ENCODE data around the gene TRPV2.

Gene TRPV2, protein sequence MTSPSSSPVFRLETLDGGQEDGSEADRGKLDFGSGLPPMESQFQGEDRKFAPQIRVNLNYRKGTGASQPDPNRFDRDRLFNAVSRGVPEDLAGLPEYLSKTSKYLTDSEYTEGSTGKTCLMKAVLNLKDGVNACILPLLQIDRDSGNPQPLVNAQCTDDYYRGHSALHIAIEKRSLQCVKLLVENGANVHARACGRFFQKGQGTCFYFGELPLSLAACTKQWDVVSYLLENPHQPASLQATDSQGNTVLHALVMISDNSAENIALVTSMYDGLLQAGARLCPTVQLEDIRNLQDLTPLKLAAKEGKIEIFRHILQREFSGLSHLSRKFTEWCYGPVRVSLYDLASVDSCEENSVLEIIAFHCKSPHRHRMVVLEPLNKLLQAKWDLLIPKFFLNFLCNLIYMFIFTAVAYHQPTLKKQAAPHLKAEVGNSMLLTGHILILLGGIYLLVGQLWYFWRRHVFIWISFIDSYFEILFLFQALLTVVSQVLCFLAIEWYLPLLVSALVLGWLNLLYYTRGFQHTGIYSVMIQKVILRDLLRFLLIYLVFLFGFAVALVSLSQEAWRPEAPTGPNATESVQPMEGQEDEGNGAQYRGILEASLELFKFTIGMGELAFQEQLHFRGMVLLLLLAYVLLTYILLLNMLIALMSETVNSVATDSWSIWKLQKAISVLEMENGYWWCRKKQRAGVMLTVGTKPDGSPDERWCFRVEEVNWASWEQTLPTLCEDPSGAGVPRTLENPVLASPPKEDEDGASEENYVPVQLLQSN

DNA sequence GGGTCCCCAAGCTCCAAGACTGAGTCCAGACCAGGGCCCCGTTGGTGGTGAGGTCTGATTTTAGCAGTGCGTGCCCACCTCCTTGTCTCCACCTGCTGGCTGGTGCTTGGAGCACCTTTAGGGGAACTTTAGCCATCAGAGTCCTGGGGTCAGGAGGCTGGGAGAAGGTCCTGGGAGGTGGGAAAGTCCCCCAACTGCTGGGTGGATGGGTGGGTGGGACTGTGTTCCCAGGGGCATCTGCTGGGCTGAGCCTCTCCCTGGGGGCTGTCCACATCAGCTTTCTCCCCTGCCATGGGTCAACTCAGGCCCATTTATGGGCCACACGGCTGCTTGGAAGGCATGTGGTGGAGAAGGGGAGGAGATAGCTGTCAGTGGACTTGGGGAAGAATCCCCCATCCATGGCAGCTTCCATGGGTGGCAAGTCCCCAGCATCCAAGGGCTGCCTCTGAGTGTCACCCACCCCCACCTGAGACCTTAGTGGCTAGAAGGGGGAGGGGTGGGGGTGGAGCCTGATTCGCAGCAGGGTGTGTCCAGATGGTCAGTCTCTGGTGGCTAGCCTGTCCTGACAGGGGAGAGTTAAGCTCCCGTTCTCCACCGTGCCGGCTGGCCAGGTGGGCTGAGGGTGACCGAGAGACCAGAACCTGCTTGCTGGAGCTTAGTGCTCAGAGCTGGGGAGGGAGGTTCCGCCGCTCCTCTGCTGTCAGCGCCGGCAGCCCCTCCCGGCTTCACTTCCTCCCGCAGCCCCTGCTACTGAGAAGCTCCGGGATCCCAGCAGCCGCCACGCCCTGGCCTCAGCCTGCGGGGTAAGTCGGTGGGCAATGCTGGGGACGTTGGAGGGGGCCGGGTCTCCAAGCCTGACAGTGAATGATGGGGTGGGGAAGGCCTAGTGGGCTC lies at the start of gene TRPV2:
Gene TRPV2, plus strand, starts transcription at position 541 of the 894 bp plus-strand sequence. CDS start 2,098 bp downstream, outside the sequence.
- no peak for DNase-seq (ENCODE audit: low read depth)
- TF ChIP-seq, protein P1, sequence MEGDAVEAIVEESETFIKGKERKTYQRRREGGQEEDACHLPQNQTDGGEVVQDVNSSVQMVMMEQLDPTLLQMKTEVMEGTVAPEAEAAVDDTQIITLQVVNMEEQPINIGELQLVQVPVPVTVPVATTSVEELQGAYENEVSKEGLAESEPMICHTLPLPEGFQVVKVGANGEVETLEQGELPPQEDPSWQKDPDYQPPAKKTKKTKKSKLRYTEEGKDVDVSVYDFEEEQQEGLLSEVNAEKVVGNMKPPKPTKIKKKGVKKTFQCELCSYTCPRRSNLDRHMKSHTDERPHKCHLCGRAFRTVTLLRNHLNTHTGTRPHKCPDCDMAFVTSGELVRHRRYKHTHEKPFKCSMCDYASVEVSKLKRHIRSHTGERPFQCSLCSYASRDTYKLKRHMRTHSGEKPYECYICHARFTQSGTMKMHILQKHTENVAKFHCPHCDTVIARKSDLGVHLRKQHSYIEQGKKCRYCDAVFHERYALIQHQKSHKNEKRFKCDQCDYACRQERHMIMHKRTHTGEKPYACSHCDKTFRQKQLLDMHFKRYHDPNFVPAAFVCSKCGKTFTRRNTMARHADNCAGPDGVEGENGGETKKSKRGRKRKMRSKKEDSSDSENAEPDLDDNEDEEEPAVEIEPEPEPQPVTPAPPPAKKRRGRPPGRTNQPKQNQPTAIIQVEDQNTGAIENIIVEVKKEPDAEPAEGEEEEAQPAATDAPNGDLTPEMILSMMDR (conservative IDR thresholded peaks at IDR 0.05; ENCODE audit: low read depth, low read length): peak; percentile 48
- H3K4me3 ChIP-seq (ENCODE audit: low read length): peak within 1 kb of the TSS; percentile 47

DNA sequence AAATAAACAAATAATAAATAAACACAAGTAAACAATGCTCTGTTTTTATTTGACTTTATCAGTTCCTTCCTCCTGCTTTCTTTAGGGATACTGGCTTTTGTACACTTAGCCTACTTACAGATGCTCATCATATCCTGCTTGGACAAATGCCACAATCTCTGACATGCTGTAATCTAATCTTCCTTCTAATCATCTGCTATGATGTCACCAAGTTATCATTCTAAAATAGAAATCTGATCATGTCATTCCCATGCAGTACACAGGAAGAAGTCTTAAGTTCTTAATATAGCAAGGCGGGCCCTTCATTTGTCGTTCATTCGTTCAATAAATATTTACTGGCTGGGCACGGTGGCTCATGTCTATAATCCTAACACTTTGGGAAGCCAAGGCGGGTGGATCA lies 43.6 kb upstream of the TRPV2 start:
- DNase-seq (ENCODE audit: low read depth): no peak
- no peak overlapping the region for H3K4me3 ChIP-seq (ENCODE audit: low read length)
- TF ChIP-seq, protein P1 (conservative IDR thresholded peaks at IDR 0.05; ENCODE audit: low read depth, low read length): no peak

DNA sequence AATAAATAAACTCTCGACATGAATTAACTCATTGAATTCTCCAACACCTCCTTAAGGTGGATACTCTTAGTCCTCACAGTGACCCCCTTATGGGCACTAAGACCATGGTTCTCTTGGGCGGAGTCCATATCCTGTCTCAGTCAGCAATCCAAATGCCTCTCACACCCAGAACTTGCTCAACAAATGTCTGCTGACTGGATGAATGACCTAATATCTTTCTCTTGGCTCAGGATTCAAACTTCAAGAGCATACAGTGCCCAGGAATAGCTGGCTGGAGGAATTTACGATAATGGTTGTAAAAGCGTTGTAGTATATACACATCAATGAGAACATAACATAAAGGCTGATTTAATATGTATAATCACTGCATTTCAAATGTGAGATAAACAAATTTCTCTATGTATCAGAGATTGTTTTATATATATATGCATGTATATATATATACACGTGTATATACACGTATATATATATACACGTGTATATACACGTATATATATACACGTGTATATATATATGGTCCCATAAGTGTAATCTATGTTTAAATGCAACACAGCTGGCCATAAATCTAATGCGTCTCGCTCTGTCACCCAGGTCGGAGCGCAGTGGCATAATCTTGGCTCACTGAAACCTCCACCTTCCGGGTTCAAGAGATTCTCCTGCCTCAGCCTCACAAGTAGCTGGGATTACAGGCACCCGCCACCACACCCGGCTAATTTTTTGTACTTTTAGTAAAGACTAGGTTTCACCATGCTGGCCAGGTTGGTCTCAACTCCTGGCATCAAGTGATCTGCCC lies 41.0 kb upstream of the TRPV2 start:
- TF ChIP-seq, protein P1 (conservative IDR thresholded peaks at IDR 0.05; ENCODE audit: low read depth, low read length): no peak
- H3K4me3 ChIP-seq (ENCODE audit: low read length): no peak overlapping the region
- no peak for DNase-seq (ENCODE audit: low read depth)

DNA sequence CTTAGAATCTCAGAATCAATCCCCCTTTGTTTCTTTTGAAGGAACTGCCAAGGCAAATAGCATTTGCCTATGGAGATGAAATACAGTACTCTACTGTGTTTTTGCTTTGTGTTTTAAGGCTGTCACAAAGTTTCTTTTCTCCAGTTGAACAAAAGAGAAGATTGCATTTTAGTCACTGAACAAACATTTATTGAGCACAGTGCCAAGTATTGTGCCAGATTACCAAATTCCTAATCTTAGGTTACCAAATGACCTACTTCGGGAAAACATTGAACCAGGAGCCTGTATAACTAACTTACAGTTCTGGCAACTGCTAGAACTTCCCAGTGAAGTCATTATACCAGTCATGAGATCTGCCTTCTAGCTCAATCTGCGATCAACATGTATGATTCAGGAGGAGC lies 37.4 kb upstream of the TRPV2 start:
- peak; percentile 72 for DNase-seq (ENCODE audit: low read depth)
- TF ChIP-seq, protein P1 (conservative IDR thresholded peaks at IDR 0.05; ENCODE audit: low read depth, low read length): no peak

DNA sequence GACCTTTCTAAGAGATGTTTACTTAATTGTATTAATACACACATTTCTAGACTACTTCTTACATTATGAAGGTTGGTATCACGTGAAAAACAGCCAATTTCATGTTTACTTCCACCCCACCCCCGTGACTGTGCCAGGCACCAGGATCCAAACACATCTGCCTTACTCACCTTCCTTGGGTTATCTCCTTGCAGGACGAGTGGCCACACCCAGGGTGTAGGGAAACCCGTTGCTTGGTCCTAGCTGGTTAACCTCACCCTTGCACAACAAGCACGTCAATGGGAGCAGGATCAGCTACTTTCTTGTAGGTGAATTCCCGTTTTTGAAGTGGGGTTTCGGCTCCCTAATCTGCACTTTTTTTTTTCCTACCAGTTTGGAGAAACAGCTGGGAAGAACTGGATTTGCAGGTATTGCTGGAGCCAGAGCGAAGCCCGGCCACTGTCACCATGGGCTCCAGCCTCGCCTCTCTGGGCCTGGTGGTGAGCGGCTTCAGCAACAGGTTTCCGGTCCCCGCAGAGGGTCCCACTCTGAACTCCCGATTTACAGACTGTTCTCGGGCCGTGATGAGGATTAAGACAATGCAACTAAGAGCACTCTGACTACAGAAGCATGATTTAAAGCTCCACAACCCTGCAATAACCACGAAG lies 36.6 kb upstream of the TRPV2 start:
- no peak for DNase-seq (ENCODE audit: low read depth)
- no peak overlapping the region for H3K4me3 ChIP-seq (ENCODE audit: low read length)
- TF ChIP-seq, protein P1 (conservative IDR thresholded peaks at IDR 0.05; ENCODE audit: low read depth, low read length): no peak

More for the DNA sequence above, 37.4 kb upstream of the TRPV2 start:
- H3K4me3 ChIP-seq (ENCODE audit: low read length): no peak overlapping the region

DNA sequence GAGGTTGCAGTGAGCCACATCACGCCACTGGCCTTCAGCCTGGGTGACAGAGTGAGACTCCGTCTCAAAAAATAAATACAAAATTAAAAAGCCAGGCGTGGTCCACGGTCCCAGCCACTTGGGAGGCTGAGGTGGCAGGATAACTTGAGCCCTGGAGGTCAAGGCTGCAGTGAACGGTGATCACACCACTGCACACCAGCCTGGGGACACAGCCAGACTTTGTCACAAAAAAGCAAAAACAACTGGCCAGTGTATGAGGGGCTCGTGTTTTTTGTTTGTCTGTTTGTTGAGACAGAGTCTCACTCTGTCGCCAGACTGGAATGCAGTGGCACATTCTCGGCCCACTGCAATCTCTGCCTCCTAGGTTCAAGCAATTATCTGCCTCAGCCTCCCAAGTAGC lies 35.7 kb upstream of the TRPV2 start:
- no peak overlapping the region for H3K4me3 ChIP-seq (ENCODE audit: low read length)
- no peak for DNase-seq (ENCODE audit: low read depth)
- TF ChIP-seq, protein P1 (conservative IDR thresholded peaks at IDR 0.05; ENCODE audit: low read depth, low read length): no peak
